GM12878 (cell line): ENCODE data around the gene NIPSNAP3A.

Experiments used
- JUND ChIP-seq: IDR thresholded peaks from 2 replicates; pipeline ENCODE4 v1.6.1; 2012; ENCODE audit warnings: low read depth, mild to moderate bottlenecking, low read length, improper control_type of control experiment, moderate library complexity
- MXI1 ChIP-seq: fragments of 150-350 bp; IDR thresholded peaks from 2 replicates; pipeline ENCODE4 v1.6.1; 2011; ENCODE audit warnings: low read depth, mild to moderate bottlenecking, inconsistent platforms, low read length, improper control_type of control experiment
- MYC ChIP-seq: IDR thresholded peaks from 2 replicates; pipeline ENCODE4 v1.6.1; 2011; ENCODE audit warnings: mild to moderate bottlenecking, low read length, moderate library complexity, inconsistent platforms; ENCODE audit not compliant: insufficient read depth, insufficient replicate concordance, insufficient read length, severe bottlenecking
- NRF1 ChIP-seq: conservative IDR thresholded peaks from 2 replicates; pipeline ENCODE4 v1.6.1; 2011; ENCODE audit warnings: mild to moderate bottlenecking, low read depth, low read length, improper control_type of control experiment
- PML ChIP-seq: IDR thresholded peaks from 2 replicates; pipeline ENCODE4 v1.6.1; 2012; ENCODE audit warnings: low read length, inconsistent platforms
- RAD21 ChIP-seq: IDR thresholded peaks from 2 replicates; pipeline ENCODE4 v1.6.1; 2011; ENCODE audit warnings: mild to moderate bottlenecking, low read depth, low read length, moderate library complexity; ENCODE audit not compliant: insufficient read depth
- TF ChIP-seq, protein P1 (sequence below): IDR thresholded peaks from 2 replicates; pipeline ENCODE4 v1.6.1; 2012; ENCODE audit warnings: low read length, inconsistent platforms
- TF ChIP-seq, protein P2 (sequence below), 3 experiments: IDR thresholded peaks in 2 of 3; conservative IDR thresholded peaks in 1 of 3; 2 replicates each; pipeline ENCODE4 v1.5.1; 2011; ENCODE audit warnings: low read depth in 3 of 3, low read length in 3 of 3, mild to moderate bottlenecking in 3 of 3, control low read depth in 2 of 3, moderate library complexity in 2 of 3, inconsistent platforms in 1 of 3, mixed read lengths in 1 of 3; ENCODE audit not compliant: control insufficient read depth in 2 of 3, insufficient read depth in 1 of 3; ENCODE audit errors: extremely low read depth in 1 of 3
- TF ChIP-seq, protein P3 (sequence below): IDR thresholded peaks from 2 replicates; pipeline ENCODE4 v1.6.1; 2011; ENCODE audit warnings: borderline replicate concordance, low read depth, mild to moderate bottlenecking, moderate library complexity, low read length; ENCODE audit not compliant: insufficient read depth, poor library complexity, severe bottlenecking

DNA sequence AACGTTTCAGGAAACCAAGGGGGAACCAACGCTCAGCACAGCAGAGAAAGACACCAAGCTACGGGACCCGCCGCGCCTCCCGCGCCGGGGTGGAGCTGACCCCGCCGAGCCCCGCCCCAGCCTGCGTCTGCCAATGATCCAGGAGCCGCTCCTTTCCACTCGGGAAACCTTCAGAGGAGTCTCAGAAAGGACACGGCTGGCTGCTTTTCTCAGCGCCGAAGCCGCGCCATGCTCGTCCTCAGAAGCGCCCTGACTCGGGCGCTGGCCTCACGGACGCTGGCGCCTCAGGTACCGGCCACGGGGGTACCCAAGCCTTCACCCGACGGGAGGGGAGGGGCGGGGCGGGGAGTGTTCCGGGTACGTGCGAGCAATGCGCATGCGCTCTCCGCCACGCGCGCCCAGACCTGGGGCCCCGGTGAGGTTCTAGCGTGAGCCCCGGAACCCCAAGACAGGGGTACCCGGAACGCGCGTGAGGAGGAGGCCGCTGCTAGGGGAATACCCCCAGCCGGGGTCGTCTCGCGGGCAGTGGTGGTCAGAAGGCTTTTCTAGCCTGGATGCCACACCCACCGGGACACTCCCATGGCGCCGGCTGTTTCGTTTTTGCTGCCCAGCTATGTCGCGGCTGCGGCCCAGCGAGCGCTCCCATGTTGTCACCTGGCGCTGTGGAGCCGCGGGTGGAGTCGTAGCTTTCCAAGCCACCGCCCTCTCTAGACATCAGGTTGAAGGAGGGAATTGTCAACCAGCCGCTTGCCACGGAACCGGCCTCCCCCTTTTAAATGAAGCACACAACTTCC lies at the start of gene NIPSNAP3A:
- TF ChIP-seq, protein P1, sequence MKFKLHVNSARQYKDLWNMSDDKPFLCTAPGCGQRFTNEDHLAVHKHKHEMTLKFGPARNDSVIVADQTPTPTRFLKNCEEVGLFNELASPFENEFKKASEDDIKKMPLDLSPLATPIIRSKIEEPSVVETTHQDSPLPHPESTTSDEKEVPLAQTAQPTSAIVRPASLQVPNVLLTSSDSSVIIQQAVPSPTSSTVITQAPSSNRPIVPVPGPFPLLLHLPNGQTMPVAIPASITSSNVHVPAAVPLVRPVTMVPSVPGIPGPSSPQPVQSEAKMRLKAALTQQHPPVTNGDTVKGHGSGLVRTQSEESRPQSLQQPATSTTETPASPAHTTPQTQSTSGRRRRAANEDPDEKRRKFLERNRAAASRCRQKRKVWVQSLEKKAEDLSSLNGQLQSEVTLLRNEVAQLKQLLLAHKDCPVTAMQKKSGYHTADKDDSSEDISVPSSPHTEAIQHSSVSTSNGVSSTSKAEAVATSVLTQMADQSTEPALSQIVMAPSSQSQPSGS = no peak
- TF ChIP-seq MYC (no peak), RAD21 (no peak), PML (peak; percentile 66; the same call in 1 of the 2 replicates), NRF1 (peak; percentile 35; the same call in 1 of the 2 replicates), JUND (no peak), MXI1 (peak; percentile 84)
- TF ChIP-seq, protein P2, sequence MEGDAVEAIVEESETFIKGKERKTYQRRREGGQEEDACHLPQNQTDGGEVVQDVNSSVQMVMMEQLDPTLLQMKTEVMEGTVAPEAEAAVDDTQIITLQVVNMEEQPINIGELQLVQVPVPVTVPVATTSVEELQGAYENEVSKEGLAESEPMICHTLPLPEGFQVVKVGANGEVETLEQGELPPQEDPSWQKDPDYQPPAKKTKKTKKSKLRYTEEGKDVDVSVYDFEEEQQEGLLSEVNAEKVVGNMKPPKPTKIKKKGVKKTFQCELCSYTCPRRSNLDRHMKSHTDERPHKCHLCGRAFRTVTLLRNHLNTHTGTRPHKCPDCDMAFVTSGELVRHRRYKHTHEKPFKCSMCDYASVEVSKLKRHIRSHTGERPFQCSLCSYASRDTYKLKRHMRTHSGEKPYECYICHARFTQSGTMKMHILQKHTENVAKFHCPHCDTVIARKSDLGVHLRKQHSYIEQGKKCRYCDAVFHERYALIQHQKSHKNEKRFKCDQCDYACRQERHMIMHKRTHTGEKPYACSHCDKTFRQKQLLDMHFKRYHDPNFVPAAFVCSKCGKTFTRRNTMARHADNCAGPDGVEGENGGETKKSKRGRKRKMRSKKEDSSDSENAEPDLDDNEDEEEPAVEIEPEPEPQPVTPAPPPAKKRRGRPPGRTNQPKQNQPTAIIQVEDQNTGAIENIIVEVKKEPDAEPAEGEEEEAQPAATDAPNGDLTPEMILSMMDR (IDR thresholded peaks at IDR 0.05 in 2 of 3, conservative IDR thresholded peaks at IDR 0.05 in 1 of 3; ENCODE audit: control insufficient read depth in 2 of 3, extremely low read depth in 1 of 3, insufficient read depth in 1 of 3, low read depth in 3 of 3, low read length in 3 of 3) = no peak
- TF ChIP-seq, protein P3, sequence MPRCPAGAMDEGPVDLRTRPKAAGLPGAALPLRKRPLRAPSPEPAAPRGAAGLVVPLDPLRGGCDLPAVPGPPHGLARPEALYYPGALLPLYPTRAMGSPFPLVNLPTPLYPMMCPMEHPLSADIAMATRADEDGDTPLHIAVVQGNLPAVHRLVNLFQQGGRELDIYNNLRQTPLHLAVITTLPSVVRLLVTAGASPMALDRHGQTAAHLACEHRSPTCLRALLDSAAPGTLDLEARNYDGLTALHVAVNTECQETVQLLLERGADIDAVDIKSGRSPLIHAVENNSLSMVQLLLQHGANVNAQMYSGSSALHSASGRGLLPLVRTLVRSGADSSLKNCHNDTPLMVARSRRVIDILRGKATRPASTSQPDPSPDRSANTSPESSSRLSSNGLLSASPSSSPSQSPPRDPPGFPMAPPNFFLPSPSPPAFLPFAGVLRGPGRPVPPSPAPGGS = no peak
